GM19099 (cell line): ENCODE data around the gene GET4.

Source experiments
- POLR2A ChIP-seq: IDR thresholded peaks from 3 replicates; pipeline ENCODE4 v1.6.1; 2011; ENCODE audit warnings: low read depth; ENCODE audit not compliant: insufficient read length; ENCODE audit errors: extremely low read depth

Gene GET4

DNA sequence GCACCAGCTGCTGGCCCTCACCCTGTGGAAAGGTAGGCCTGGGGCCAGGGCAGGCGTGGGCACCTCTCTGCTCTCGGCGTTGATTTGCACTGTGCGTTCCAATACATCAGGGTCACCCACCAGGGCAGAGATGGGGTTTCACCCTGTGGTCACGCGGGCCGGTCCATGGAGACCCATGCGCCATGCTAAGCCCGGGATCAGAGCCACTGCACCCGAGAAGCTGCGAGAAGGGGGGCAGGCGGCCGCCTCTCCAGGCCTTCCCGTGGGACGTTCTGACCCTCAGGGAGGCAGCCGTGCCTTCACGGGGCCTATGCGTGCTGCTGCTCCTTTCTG is 11.1 kb downstream of the GET4 start:
- TF ChIP-seq POLR2A = no peak

DNA sequence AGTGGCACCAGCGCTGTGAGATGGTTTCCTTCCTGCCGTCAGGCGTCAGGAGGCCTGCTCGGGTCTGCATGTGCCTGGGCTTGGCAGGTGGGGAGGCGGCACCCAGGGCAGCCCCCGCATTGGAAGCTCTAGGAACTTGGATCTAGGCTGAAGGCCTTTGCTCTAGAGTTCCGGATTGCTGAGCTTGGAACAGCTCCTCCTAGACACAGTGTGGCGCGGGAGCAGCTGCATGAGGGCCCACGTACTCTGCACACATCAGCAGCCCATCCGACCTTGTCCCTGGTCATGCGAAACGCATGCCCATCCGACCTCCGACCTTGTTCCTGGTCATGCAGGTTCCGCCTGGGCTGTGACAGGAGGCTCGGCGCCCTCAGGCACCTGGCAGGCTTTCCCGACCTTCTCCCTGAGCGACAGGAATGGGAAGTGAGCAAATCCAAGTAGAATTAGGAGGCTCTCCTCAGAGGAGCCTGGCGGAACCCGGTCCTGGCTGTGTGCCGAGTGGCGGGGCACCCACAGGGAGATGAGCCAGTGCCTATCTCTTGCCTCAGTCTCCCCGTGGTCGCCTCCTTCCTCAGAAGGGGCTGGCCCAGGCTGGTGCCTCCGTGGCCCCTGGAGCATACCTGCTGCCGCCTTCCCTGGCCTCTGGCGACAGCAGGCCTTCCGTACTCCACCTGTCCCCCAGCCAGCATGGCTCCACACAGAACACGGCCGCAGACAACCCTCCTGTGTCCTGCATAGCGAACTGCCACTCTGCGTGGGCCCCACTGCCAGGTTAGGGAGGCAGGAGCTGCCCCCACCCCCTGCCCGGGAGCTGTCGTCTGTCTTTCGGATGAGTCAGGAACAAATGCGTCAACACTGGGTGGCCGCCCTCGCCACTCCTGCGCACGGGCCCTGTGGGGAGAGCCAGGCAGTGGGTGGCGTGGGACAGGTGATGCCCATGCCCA is 12.0 kb downstream of the GET4 start:
- no peak for TF ChIP-seq POLR2A

DNA sequence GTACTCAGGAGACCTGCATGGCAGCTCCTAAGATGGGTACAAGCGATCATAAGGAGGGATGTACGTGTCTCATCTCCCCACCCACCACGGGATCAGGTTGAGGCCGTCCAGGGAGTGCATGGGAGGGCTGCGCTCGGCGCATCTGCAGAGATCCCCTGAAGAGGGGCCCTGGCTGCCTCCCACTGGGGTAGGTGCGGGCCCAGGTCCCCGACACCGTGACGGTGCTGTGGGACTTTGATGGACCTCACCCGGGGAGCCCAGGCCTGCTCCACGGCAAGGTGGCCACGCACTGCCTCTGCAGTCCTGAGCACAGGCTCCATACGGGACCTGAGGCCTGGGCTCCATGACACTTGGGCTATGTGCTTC is 12.7 kb downstream of the GET4 start:
- TF ChIP-seq POLR2A = no peak

DNA sequence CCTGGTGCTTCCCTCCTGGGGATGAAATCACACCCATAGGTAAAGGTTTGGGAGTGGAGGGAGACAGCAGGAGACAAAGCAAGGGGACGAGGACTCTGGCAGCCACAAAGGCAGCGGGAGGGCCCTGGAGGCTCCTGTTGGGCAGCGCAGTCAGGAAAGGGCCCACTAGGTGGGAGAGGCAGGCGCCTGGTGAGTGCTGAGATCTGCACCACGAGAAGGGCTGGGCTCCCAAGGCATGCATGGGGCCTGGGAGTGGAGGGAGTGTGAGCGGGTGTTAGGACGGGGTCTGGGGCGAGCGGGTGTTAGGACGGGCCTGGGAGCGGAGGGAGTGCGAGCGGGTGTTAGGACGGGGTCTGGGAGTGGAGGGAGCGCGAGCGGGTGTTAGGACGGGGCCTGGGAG is 13.0 kb downstream of the GET4 start:
- no peak for TF ChIP-seq POLR2A

DNA sequence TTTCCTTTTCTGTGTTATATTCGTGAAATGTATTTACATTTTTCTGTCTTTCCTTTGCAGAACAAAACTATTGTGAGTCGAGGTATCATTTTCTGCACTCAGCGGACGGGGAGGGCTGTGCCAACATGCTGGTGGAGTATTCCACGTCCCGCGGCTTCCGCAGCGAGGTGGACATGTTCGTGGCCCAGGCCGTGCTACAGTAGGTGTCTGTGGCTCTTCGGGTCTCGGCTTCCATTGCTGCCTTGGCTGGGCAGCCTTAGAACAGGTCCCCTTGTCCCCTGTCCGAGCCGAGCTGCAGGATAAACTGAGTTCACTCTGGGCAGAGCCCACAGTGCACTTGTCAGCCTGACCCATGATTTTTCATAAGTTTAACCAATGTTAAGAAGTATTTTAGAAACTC is 14.5 kb downstream of the GET4 start:
- TF ChIP-seq POLR2A = no peak

DNA sequence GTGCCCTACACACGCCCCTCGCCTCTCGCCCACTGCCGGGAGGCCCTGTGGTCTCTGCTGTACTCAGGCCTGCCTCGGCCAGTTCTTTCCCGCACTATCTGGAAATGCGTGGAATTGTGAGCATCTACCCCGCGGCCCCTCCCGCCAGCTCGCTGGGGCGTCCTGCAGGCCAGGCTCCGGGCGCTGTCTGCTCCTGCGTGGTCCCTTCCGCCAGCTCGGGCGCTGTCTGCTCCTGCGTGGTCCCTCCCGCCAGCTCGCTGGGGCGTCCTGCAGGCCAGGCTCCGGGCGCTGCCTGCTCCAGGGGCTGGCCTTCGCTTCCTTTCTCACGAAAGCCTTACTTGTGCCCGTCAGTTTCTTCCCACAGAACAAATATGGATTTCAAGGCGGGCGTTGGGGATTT is 14.9 kb downstream of the GET4 start:
- TF ChIP-seq POLR2A = no peak

DNA sequence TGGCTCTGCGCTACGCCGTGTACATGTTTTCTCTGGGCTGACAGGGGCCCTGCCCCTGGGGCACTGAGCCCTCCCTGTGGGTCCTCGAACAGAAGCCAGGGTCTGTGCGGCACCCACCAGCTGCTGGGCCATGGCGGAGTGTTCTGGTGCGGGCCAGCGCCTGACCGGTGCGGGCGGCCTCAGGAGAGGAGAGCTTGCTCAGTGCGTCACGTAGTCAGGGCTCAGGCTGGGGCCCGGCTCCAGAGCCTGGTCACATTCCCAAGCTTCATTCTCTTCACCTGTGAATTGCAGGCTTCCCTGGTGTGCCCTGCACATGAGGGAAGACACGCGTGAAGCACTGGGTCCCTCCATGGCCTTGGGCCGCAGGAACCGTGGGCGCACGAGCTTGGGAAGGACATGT is 15.5 kb downstream of the GET4 start:
- no peak for TF ChIP-seq POLR2A

DNA sequence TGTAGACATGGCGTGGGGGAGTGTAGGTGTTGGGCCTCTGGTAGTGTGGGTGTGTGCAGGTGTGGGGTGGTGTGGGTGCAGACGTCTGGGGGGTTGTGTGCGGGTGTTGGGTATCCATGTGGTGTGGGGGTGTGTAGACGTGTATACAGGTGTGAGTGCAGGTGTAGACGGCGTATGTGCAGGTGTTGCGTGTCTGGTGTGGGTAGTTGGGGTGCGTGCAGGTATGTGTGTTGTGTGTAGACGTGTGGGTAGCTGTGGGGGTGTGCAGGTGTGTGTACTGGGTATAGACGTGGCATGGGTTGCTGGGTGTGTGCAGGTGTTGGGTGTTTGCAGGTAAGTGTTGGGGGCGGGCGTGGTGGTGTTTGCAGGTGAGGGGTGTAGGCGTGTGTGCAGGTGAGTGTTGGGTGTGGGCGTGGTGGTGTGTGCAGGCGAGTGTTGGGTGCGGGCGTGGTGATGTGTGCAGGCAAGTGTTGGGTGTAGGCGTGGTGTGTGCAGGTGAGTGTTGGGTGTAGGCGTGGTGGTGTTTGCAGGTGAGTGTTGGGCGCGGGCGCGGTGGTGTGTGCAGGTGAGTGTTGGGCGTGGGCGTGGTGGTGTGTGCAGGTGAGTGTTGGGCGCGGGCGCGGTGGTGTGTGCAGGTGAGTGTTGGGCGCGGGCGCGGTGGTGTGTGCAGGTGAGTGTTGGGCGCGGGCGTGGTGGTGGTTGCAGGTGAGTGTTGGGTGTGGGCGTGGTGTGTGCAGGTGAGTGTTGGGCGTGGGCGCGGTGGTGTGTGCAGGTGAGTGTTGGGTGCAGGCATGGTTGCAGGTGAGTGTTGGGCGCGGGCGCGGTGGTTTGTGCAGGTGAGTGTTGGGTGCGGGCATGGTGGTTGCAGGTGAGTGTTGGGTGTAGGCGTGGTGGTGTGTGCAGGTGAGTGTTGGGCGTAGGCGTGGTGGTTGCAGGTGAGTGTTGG is 16.6 kb downstream of the GET4 start:
- TF ChIP-seq POLR2A = no peak

DNA sequence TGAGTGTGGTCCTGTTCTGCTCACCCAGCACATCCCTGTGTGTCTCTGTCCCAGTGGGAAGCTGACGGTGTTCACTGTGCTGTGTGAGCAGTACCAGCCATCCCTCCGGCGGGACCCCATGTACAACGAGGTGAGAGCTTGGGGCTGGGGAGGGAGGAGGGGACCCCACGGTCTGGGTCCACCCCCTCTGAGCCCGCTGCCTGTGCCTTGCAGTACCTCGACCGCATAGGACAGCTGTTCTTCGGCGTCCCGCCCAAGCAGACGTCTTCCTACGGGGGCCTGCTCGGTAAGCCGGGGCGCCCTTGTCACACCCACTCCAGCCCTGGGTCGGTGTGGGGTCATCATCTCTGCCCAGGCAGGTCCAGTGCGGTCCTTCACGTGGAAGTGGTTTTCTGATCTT is 17.3 kb downstream of the GET4 start:
- TF ChIP-seq POLR2A = no peak

DNA sequence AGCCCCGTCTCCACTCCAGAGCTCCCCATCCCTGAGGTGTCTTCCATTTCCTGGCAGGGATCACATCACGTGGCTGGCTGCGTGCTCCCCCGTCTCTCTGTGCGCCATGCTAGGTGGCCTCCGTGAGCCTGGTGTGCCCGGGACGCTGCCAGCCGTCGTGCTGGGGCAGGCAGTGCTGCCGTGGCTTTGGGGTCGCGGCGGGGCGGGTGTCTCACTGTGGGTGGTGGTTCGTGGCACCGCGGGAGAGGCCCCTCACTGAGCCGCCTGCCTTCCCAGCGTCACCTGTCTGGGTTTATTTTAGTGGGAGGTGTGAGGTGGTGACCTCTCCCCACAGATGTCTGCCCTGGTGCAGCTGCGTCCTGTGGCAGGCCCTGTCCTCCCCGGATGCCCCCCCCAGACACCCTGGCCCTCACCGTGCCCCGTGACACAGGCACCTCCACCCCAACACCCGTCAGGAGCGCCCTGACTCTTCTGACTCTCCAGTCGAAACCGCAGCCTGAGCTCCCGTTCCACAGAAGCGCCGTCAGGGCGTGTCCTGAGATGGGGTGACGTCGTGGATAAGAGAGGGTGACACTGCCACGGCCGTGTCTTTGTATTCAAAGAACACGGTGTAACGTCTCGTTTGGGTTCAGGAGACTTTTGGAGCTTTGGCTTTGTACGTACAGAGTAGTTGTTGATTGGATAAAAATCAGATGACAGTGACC is 18.0 kb downstream of the GET4 start:
- TF ChIP-seq POLR2A = no peak

DNA sequence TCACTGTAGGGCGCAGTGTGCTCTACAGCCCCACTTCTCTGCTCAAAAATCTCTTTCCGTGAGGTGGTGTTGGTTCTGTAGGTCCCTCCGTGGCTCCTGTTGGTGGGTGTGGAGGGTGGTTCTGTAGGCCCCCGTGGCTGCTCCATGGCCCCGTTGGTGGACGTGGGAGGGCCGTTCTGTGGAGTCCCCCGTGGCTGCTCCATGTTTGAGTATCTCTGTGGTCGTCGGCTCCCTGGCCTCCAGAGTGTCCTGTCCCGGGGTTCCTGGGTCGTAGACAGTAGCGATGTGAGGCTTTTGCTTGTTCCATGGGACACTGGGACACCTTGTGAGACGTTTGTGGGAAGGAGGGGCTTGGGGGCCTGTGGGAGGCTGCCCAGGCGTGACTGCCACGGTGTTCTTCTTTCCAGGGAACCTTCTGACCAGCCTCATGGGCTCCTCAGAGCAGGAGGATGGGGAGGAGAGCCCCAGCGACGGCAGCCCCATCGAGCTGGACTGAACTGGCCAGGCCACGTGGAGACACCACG is 18.6 kb downstream of the GET4 start:
- TF ChIP-seq POLR2A = no peak

DNA sequence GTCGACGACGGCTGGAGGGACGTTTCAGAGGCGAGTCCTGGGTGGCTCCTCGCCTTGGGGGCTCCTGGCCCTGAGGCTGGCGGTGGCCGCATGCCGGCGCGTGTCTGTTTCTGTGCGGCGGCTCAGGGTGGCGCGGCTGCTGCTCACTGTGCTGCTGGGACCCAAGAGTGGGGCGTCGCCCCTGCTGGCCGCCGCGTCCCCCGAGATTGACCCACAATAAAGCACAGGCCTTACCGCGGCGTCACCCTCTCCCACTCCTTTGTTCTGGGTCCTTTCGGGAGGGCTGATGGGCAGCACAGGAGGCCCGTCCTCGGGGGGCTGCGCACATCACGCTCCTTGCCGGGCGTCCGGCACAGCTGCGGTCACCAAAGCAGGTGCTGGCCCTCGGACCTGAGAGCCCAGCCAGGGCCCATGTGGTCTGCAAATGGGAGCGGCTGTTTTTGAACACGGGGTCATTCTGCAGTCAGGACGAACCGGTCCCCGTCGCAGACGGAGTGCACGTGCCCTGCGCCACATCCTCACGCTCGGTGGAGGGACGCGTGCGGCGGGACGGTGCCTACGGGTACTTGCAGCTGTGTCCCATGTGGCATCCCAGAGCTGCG is 19.2 kb downstream of the GET4 start:
- no peak for TF ChIP-seq POLR2A

DNA sequence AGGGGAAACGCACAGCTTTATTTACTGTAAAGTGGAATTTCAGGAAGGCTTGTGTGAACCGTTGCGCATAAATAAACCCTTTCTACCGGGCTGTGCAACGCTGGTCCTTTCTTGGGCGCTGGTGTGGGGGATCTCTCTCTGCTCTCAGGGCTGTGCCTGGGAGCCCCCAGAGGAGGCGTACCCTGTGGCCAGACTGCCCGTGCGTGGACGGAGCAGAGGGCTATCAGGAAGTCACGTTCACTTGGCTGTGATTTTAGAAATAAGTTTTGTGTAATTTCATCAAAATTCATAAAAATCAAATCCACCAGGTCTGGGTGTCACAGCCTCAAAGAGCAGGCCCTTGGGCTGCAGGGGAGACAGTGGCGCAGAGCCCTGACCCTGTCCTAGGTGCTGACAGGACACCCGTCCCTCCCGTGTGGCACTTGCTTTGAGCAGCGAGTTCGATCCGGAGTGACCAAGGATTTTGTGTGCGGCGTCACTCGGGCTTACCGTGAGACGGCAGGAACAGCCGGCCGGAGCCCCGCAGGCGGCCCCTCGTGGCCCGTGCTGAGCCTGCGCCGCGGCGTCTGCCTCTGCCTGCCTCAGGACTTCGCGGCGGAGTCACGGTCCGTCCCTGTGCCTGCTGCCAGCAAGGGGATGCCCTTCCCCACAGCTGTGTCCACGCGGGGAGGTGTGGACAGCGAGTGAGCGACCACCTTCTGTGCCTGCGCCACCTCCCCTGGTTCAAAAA is 20.2 kb downstream of the GET4 start:
- no peak for TF ChIP-seq POLR2A

DNA sequence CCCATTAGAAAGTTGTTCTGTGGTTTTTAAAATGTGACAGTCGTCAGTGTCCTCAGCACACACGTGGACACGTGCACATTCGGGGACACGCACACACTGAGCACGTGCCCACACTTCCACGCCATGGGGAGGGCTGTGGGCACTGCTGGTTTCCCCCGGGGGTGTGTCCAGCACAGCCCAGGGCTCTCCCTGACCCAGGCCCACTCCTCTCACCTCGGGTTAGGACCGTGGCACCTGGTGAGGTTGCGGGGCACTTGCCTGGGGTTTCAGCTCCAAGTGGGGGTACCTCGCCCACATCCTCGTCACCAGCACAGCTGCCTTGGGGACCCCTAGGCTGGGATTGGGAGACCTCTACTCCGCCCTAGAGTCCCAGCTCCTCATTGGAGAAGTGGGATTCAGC is 20.7 kb downstream of the GET4 start:
- no peak for TF ChIP-seq POLR2A
